Left forelimb (tissue), 1 donor: Measurements from ENCODE around the gene F7.
"Not testable (repeated sequence)": the region's sequence is repeated elsewhere in the genome, so short reads cannot be mapped to it uniquely, and the experiment has no call there.

ENCODE experiments used
- DNase-seq: peaks from one replicate; pipeline ENCODE4 v3.0.0-alpha.2; 2018; ENCODE audit warnings: low spot score

Gene F7

DNA sequence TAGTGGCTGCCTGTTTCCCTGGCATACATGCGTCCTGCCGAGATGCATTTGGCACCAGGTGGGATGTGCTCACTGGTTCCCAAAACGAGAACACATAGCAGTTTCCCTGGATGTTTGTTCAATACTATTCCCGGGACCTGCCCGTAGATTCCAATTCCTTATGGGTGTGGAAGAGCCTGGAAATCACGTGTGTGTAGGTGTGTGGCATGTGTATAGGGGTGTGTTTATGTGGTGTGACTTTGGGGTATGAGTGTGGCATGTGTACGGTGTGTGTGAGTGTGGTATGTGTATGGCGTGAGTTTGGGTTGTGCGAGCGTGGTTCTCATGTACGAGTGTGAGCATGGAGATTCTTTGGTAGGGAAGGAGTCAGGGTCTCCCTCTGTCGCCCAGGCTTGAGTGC lies 2.9 kb upstream of the F7 start:
- no peak for DNase-seq

DNA sequence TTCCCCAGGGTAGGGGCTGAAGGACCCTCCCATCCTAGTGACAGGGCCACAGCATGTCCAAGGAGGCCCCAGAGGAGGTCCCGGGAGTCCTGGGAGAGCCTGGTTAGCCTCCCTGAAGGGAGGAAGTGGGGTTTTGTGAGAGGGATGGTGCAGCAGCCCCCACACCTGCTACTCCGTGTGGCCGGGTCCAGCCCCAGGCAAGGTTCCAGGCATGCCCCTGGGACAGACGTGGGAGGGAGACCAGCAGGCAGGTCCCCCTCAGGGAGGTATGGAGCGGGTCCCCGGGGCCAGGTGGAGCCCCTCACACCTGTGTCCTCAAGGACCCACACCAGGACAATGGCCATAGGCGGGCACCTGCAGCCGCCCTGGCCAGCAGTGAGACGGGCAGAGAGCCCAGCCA lies 1.9 kb upstream of the F7 start:
- DNase-seq = no peak

DNA sequence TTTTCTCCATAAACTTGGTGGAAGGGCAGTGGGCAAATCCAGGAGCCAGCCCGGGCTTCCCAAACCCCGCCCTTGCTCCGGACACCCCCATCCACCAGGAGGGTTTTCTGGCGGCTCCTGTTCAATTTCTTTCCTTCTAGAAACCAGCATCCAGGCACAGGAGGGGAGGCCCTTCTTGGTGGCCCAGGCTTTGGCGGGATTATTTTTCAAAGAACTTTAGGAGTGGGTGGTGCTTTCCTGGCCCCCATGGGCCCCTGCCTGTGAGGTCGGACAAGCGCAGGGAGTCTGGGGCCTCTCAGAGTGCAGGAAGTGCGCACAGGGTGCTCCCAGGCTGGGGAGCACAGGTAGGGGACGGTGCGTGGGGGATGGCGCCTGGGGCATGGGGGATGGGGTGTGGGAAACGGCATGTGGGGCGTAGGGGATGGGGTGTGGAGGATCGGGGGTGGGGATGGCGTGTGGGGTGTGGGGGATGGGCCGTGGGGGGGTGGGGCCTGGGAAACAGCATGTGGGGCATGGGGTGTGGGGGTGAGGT lies 396 bp downstream of the F7 start:
- DNase-seq = no peak

DNA sequence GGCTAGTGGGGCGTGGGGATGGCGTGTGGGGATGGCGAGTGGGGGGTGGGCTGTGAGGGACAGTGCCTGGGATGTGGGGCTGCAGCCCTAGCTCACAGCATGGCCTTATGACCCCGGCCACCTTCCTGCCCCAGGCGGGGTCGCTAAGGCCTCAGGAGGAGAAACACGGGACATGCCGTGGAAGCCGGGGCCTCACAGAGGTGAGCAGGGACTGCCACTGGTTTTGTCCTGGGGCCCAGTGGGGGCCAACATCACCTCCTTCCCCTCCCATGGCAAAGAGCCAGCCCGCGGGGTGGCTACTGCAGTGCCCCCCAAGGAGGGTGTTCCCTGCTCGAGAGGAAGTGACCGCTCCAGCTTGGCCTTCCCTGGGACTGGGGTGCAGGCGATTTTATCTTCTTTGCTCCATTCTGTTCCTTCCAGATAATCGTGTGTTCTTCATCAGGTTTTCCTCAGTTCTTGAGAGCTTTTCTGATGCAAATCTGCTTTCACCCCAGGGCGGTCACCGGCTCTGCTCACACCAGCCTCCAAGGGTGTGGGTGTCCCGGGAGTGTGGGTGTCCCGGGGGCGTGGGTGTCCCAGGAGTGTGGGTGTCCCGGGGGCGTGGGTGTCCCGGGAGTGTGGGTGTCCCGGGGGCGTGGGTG lies 1.2 kb downstream of the F7 start:
- DNase-seq = no peak

DNA sequence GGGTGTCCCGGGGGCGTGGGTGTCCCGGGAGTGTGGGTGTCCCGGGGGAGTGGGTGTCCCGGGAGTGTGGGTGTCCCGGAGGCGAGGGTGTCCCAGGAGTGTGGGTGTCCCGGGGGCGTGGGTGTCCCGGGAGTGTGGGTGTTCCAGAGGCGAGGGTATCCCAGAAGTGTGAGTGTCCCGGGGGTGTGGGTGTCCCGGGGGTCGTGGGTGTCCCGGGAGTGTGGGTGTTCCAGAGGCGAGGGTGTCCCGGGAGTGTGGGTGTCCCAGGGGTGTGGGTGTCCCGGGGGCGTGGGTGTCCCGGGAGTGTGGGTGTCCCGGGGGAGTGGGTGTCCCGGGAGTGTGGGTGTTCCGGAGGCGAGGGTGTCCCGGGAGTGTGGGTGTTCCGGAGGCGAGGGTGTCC lies 2.9 kb downstream of the F7 start:
- DNase-seq = not testable (repeated sequence)

DNA sequence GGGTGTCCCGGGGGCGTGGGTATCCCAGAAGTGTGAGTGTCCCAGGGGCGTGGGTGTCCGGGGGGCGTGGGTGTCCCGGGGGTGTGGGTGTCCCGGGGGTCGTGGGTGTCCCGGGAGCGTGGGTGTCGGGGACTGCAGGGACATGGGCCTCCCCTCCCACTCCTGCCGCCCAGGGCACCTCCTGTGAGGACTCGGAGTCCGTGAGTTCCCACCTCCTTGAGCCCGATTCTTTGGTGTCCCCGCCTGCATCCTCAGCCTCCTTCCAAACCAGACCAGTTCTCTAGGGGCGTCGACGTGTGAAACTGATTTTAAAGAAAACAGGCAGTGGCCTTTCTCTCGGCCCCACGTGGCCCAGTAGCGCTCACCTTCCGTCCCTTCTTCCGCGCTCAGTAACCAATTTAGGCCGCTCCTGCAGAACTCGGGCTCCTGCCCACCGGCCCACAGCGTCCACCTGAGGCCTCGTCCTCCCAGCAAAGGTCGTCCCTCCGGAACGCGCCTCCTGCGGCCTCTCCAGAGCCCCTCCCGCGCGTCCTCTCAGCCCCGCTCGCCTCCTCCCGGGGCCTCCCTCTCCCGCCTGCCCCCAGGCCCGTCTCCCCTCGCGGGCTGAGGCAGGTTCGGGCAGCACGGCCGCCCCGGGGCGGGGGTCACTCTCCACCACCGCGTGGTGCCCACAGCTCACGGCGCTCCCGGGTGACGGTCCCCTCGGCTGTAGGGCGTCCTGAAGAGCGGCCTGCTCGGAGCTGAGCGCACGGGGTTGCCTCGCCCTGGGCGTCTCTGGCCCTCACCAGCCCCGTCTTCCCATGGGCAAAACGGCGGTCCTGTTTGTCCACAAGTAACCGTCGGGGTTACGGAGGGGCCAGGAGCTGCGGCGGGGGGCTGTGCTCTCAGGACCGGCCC lies 3.8 kb downstream of the F7 start:
- DNase-seq = no peak

DNA sequence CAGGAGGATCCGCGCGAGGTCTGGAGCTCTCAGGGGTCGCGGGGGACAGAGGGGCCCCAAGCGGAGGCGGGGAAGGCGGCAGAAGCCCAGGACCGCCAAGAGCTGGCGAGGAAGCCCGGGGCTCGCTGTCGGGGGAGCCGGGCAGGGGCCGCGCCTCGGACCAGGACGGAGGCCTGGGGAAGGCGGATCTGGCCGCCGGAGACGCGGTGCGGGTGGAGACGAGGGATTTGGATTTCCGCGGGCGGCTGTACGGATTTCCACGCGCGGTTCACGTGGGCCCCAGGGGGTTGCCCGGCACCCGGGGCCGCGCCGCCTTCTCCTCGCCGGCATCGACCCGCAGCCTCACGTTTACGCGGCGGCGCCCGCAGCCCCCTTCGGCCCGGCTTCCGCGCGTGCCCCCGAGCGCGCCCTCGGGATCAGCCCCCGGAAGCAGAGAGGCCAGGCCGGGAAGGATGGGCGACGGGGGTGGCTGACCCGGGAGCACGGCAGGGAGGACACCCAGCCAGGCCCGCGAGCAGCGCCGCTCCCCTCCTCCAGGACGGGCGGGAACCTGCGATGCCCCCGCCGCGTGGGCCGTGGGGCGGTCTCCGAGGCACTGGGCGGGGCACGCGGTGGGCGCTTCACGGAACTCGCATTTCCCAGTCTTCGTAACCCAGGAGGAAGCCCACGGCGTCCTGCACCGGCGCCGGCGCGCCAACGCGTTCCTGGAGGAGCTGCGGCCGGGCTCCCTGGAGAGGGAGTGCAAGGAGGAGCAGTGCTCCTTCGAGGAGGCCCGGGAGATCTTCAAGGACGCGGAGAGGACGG lies 4.7 kb downstream of the F7 start:
- peak; percentile 69 for DNase-seq

DNA sequence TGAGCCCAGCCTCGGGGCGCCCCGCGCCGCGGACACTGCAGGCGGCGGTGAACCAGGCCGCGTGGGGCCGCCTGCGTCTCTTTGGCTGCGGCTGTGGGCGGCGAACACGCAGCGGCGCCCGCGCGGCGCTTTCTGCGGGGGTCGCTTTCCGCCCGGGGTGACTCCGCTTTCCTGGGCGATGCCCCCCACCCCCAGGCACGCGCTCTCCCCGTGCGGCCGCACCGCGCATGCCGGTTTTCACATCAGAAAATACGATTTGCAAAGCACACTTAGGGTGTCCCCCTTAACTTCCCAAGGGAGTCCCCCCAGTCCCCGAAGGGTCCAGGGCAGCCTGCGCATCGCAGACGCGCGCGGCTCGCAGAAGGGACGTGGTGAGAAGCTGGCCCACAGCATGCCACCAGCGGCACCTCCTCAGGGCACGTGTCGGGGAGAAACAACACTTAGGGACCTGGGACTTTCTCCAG lies 5.3 kb downstream of the F7 start:
- DNase-seq = no peak

DNA sequence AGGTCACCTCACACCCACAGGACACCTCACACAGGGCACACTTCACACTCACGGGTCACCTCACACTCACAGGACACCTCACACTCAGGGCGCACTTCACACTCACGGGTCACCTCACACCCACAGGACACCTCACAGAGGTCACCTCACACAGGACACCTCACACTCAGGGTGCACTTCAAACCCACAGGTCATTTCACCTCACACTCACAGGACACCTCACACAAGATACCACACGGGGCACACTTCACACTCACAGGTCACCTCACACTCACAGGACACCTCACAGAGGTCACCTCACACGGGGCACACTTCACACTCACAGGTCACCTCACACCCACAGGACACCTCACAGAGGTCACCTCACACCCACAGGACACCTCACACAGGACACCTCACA lies 6.2 kb downstream of the F7 start:
- DNase-seq = peak; percentile 41

DNA sequence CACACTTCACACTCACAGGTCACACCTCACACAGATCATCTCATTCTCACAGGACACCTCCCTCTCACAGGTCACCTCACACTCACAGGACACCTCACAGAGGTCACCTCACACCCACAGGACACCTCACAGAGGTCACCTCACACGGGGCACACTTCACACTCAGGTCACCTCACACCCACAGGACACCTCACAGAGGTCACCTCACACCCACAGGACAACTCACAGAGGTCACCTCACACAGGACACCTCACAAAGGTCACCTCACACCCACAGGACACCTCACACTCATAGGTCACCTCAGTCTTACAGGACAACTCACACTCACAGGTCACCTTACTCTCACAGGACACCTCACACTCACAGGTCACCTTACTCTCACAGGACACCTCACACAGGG lies 6.9 kb downstream of the F7 start:
- not testable (repeated sequence) for DNase-seq

DNA sequence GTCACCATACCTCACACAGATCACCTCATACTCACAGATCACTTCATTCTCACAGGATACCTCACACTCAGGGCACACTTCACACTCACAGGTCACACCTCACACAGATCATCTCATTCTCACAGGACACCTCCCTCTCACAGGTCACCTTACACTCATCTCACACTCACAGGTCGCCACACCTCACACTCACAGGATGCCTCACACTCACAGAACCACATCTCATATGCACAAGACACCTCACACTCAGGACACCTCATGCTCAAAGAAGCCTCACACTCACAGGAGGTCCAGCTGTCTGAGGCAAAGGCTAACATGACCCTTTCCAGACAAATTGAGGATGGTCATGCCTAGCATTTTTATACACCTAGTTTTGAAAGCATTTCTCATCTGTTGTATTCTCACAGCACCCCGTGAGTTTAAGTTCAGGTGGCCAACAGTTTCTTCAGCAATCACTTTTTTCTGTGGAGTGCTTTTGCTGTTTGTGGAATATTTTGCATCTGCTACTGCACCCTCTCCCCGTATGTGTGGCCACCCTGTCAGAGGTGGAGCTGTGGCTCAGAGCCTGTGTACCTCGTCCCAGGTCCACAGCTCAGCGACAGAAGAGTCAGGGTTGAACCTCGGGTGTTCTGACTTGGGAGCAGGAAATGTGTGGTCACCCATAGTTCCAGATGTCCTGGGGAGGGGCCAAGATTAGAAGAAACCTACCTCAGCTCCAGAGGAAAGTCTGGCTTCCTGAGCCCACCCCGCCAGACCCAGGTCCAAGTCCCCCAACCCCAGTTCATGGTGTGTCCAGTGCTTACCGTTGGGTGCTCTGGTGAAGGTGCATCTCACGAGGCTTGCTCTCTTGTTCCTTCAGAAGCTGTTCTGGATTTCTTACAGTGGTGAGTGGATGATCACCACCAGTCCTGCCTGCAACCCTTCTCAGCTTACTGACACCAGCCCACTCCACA lies 7.6 kb downstream of the F7 start:
- DNase-seq = peak; percentile 49

DNA sequence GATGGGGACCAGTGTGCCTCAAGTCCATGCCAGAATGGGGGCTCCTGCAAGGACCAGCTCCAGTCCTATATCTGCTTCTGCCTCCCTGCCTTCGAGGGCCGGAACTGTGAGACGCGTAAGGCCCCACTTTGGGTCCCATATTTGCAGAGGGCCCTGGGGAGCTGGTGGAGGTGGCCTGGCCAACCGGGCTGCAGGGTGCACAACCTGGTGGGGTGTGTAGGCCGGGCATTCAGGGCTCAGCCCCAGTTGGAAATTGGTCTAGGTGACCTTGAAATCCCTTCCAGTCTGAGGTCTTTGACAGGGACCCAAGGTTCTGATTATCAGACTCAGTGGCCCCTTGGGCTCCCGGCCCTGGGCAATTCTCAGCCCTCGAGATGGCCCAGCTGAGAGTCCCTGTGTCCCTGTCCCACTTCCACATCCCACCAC lies 8.3 kb downstream of the F7 start:
- DNase-seq = peak; percentile 49

DNA sequence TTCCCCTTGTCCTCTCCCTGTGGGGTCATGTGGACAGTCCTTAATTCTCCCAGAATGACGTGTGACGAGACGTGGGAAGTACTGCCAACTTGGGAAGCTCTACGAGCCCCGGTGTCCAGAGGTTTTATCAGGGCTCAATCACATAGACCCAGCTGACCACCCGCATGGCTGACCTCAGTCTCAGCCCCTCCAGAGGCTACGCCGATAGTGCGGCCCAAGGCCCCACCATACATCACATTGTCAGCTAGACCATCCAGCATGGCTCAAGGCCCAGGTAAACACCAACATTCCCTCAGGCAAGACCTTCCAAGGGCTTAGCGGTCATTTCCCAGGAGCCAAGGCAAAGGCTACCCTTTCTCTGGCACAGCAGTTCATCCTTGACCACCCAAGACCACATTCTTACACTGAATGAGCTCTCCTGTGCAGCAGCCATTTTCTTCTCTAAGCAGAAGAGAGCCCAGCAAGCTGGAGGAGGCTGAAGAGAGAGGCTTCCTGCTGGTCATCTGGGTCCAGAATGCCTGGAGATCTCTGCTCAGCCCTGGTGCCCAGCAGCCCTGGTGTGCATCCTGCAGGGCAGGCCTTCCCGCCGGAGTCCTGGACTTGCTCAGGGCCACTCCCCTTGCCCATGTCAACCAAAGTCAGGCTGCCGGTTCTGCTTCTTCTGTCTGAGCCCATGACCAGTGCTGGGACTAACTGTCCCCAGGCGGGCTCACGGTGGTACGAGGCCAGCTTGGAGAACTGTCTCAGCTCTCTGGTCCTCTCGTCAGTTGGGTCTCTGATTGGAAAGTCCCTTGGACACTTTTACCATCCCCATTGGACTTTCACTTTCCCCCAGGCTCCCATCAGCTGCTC lies 9.1 kb downstream of the F7 start:
- peak; percentile 61 for DNase-seq

DNA sequence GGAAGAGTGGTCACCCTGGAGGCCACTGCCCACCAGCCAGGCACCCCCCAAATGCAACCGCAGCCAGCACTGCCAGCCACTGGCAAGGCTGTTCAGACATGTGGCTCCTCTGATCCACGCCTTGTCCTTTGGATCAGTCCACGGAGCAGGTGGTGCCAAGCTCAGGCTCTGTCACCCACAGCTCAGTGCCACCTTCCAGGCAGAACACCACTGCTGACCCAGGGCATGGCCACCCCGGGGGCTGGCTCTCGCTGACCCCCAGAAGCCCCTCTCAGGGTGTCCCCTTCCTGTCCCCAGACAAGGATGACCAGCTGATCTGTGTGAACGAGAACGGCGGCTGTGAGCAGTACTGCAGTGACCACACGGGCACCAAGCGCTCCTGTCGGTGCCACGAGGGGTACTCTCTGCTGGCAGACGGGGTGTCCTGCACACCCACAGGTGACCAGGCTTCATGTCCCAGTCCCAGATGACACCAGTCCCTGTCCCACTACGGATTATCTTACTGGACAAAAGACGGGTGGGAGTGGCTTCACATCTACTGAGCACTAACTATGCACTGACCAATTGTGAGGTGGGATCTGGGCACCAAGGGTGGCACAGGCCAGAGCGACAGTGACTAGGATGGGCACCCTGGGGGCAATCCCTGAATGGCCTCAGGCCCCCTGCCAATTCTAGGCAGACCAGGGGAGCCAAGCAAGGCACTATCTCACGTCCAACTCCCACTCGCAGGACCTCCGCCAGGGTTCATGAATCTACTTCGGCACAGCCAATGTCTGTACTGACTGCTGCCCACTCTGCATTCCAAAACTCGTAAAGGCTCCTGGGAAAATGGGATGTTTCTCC lies 10.0 kb downstream of the F7 start:
- peak; percentile 49 for DNase-seq

DNA sequence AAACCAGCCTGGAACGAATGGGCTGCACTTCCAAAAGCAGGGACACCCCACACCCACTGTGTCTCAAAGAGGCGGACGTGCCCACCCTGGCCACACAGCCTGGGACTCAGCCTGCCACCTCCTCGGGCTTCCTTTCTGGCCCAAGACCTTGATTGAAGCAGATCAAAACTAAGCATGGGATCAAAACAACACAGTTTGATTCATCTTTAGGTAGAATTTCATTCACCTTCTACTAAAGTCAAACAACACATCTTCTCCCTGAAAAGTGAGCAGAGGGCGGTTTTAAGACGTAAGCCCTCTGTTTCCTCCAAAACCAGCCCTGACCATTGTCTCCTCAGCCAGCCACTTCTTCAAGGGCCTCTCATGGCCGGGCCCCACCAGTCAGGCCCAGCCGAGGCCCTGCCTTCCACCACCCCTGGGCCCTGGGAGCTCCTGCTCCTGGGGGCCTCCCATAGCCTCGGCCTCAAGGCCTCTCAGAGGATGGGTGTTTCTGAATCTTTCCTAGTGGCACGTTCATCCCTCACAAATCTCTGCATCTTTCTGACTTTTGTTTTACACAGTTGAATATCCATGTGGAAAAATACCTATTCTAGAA lies 10.7 kb downstream of the F7 start:
- DNase-seq = peak; percentile 25

DNA sequence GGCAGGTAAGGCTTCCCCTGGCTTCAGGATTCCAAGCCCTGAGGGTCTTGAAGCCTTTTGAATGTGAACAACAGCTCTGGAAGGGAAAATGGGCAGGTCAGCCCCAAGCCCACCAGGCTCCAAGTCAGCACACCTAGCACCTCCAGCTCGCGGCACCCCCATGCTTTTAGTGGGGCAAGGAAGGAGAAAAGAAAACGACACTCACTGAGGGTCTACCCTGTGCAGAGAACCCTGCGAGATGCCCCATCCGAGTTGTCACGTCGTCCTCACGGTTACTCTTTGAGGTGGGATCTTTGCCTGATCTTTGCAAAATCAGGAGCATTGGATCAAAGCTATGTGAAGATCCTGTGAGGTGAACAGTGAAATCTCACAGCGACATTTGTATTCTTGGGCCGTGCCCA lies 11.3 kb downstream of the F7 start:
- peak; percentile 48 for DNase-seq

DNA sequence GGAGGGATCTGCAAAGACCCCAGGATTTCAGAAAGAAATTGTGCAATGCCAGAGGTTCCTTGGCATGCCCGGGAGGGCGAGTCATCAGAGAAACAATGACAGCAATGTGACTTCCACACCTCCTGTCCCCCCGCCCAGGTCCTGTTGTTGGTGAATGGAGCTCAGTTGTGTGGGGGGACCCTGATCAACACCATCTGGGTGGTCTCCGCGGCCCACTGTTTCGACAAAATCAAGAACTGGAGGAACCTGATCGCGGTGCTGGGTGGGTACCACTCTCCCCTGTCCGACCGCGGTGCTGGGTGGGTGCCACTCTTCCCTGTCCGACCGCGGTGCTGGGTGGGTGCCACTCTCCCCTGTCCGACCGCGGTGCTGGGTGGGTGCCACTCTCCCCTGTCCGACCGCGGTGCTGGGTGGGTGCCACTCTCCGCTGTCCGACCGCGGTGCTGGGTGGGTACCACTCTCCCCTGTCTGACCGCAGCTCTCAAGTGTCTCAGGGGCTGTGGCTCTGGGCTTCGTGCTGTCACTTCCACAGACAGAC lies 11.8 kb downstream of the F7 start:
- peak; percentile 34 for DNase-seq

DNA sequence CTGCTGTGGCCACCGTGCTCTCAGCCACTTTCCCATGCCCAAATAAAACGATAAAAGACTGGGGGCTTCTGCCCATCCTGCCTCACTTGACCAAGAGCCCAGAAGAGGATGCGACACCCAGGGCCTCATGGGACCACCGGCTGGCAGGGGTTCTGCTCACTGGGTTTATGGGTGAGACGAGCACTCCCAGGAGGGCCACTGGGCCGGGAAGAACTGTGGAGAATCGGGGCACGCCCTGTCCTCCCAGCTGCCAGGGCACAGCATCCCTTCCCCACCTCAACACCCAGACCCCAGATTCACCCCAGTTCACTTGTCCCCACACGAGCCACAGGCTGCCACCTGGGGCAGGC lies 12.3 kb downstream of the F7 start:
- no peak for DNase-seq
